Kidney (tissue), 14 donors: Measurements from ENCODE around the gene SLC9A8. TPM values are rescaled to one million over a fixed set of nuclear protein-coding genes. Genes with fewer than 3 reads are reported as not detected.

Experiments
- DNase-seq, 5 donors: peaks; one replicate each; pipeline ENCODE4 v3.0.0-alpha.2; 2013 to 2020
- FAIRE-seq: peaks from 2 replicates; lab custom pipeline; 2012; peaks lifted over from hg19 to GRCh38; lab: Jason Lieb, UNC
- H3K27ac ChIP-seq, 2 donors: one replicate each; pipeline ENCODE4 v1.7.0; 2013; ENCODE audit warnings: low read depth in 2 of 2, low read length in 2 of 2, inconsistent platforms in 1 of 2
- H3K27me3 ChIP-seq: one replicate; pipeline ENCODE4 v1.7.1; 2013; ENCODE audit warnings: low read length, inconsistent platforms; ENCODE audit not compliant: control insufficient read depth, insufficient read depth
- H3K36me3 ChIP-seq, 3 donors: one replicate each; pipeline versions ENCODE4 v1.7.0 to v1.7.1; 2013; ENCODE audit warnings: low read length in 3 of 3, control low read depth in 1 of 3, inconsistent platforms in 1 of 3; ENCODE audit not compliant: insufficient read depth in 3 of 3, control insufficient read depth in 2 of 3
- H3K4me1 ChIP-seq, 3 donors: one replicate each; pipeline versions ENCODE4 v1.7.0 to v1.7.1; 2013; ENCODE audit warnings: low read length in 3 of 3, inconsistent platforms in 1 of 3, low read depth in 1 of 3; ENCODE audit not compliant: control insufficient read depth in 2 of 3, insufficient read depth in 2 of 3
- H3K4me3 ChIP-seq, 3 donors: one replicate each; pipeline versions ENCODE4 v1.7.0 to v1.8.1; 2013; ENCODE audit warnings: low read length in 3 of 3, control low read depth in 1 of 3, inconsistent platforms in 1 of 3
- H3K9ac ChIP-seq, 3 donors: one replicate each; pipeline versions ENCODE4 v1.7.0 to v1.7.1; 2013; ENCODE audit warnings: low read length in 3 of 3, control low read depth in 1 of 3, inconsistent platforms in 1 of 3
- H3K9me3 ChIP-seq, 3 donors: one replicate each; pipeline versions ENCODE4 v1.7.0 to v1.7.1; 2013; ENCODE audit warnings: low read length in 3 of 3, control low read depth in 1 of 3, inconsistent platforms in 1 of 3; ENCODE audit not compliant: control insufficient read depth in 2 of 3, insufficient read depth in 1 of 3
- intact Hi-C: fragments of 100-400 bp; cut with DNase I; formaldehyde crosslinking; loops from one replicate; pipeline ENCODE4 v1.11.1; 2022
- polyA plus RNA-seq: library from polyadenylated mRNA; stranded (reverse); fragments of 350-450 nt; fragmentation: Illumina TruSeq; extraction: RNeasy Lipid Tissue Mini Kit (QIAGEN cat#74804); gene quantifications from one replicate; pipeline ENCODE4 v1.2.3, GENCODE V29; 2014; ENCODE audit warnings: low read depth, low replicate concordance; ENCODE audit not compliant: insufficient read depth
- total RNA-seq: library from RNA; stranded (reverse); fragmentation: NEBNext Ultra II Directional; extraction: Animal tissue kit (Norgen Biotek cat#: 25700); gene quantifications from one replicate; pipeline ENCODE4 v1.2.1, GENCODE V29; 2021
- TF ChIP-seq, protein P1 (sequence below): IDR thresholded peaks from 3 replicates; pipeline ENCODE4 v1.5.1; 2012; ENCODE audit warnings: mild to moderate bottlenecking, moderate library complexity, borderline replicate concordance; ENCODE audit not compliant: insufficient read depth; ENCODE audit errors: extremely low read depth
- donor health status: control.
- donor health status: control.
- donor health status: control.
- donor health status: control.
- donor health status: control.
- donor health status: DM: yes; HTN: yes; CAD: no.
- donor health status: Normal renal cell carcinoma (clear cell type).

SLC9A8 gene
- total and polyA plus RNA-seq, 2 donors from 2014 or later: 4.5 to 22.4 TPM

DNA sequence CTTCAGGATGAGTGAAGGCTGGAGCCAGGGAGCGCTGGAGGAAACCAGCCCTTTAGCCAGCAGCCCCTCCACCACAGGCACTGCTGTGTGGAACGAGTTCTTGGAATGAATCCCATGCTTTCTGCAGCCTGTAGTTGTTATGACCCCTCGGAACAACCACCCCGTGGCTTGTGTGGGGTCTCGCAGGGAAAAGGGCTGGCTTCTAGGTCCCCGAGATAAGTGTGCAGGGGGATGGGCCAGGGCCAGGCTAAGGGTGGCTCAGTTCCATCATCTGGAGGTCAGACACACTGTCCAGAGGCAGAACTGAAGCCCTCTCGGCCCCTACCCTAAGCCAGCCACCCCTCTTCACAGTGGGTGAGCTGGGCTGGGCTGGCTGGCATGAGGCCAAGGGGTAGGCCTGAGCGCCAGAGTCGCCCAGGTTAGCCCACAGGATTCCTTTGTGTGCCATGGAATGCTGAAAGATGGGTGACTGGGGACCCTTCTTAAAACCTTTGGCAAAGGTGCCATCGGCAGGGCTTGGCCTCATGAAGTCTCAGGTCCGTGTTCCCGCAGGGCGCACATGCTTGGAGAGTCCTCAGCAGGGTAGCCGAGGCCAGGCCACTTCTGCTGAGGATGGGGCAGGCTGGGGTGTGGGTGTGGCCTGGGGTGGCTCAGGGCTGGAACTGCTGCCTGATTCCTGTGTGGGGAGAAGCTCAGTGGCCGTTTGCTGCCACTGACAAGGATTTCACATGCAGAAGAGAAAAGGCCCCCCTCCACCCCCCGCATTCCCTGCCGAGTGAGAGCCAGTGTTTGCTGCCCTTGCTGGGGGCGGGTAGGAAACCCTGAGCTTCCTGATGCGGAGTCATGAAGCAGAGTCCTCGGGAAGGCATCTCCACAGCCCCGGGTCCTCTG is 78.1 kb downstream of the SLC9A8 start:
- peak in 4 of 5 donors; percentile 39 to 77 (median 58) for DNase-seq

DNA sequence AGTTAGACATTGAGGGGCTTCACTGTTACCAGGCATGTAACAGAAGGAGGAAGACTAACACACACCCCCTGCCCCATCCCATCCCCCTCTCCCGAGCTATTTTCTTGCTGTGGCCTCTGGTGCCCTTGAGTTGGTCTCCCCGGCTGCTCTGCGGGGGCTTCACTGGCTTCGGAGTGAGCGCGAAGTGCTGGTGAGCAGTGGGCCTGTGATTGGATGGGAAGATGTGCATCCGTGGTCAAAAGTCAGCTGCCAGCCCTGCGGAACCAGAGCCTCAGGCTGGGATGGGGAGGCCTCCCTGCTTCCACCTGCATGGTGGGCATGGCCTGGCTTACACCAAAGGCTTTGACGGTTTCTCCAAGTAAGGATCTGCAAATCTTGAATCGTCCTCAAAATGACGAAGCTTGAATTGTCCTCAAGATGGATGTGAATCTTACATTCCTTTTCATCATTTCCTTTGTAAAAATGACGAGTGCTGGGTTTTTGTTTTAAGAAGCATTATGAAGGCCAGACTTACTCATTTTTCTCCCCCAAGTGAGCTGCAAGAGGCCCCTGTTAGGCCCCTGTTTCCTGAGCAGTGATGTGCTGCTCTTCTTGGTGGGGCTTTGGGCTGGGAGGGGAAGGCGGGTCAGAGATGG is 79.0 kb downstream of the SLC9A8 start:
- Histone ChIP-seq H3K4me3 (no peak overlapping the region), H3K27me3 (no peaks in the 10 kb centered on the region), H3K27ac (no peak overlapping the region), H3K9me3 (no peaks in the 10 kb centered on the region), H3K9ac (no peak overlapping the region), H3K4me1 (peaks cover 0 to 12% (median 0%) of the 10 kb centered on the region in 3 donors), H3K36me3 (peaks cover 0 to 2% (median 0%) of the 10 kb centered on the region in 3 donors)
- intact Hi-C loops: no loop called here
- DNase-seq (peak in 4 of 5 donors; percentile 57 to 73 (median 62)), FAIRE-seq (no peak)
- TF ChIP-seq, protein P1, sequence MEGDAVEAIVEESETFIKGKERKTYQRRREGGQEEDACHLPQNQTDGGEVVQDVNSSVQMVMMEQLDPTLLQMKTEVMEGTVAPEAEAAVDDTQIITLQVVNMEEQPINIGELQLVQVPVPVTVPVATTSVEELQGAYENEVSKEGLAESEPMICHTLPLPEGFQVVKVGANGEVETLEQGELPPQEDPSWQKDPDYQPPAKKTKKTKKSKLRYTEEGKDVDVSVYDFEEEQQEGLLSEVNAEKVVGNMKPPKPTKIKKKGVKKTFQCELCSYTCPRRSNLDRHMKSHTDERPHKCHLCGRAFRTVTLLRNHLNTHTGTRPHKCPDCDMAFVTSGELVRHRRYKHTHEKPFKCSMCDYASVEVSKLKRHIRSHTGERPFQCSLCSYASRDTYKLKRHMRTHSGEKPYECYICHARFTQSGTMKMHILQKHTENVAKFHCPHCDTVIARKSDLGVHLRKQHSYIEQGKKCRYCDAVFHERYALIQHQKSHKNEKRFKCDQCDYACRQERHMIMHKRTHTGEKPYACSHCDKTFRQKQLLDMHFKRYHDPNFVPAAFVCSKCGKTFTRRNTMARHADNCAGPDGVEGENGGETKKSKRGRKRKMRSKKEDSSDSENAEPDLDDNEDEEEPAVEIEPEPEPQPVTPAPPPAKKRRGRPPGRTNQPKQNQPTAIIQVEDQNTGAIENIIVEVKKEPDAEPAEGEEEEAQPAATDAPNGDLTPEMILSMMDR: no peak

More for the DNA sequence above, 78.1 kb downstream of the SLC9A8 start:
- Histone ChIP-seq H3K36me3 (peaks cover 0 to 5% (median 2%) of the 10 kb centered on the region in 3 donors), H3K4me3 (no peak overlapping the region), H3K27ac (no peak overlapping the region), H3K27me3 (no peaks in the 10 kb centered on the region), H3K4me1 (peaks cover 0 to 12% (median 0%) of the 10 kb centered on the region in 3 donors), H3K9me3 (no peaks in the 10 kb centered on the region), H3K9ac (no peak overlapping the region)
- no peak for FAIRE-seq
- TF ChIP-seq, protein P1: no peak
- intact Hi-C loops: no loop called here

DNA sequence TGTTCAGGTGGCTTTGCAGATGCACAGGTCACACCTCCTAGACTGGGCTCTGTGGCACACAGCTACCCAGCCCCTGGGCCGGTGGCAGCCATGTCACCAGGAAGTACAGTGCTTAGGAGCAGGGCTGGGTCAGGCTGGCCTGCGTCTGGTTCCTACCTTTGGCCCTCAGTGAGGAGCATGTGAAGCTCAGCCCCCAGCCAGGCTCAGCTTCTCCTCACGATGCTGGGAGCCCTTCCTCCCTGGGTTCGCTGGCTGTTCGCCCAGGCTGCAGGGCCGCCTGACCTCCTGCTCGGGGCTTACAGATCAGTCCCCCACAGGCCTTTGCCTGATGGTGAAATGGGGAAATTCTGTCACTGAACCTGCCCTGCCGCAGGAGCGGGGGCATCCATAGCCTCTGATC is 79.6 kb downstream of the SLC9A8 start:
- FAIRE-seq (no peak), DNase-seq (no peak)
- TF ChIP-seq, protein P1: no peak
- H3K4me1 ChIP-seq: peaks cover 0 to 12% (median 0%) of the 10 kb centered on the region in 3 donors
- no peak overlapping the region for H3K4me3 ChIP-seq
- intact Hi-C loops: no loop called here
- peaks cover 0 to 2% (median 0%) of the 10 kb centered on the region in 3 donors for H3K36me3 ChIP-seq
- H3K9ac ChIP-seq: no peak overlapping the region
- H3K9me3 ChIP-seq: no peaks in the 10 kb centered on the region
- no peaks in the 10 kb centered on the region for H3K27me3 ChIP-seq
- H3K27ac ChIP-seq: no peak overlapping the region
